Measurements from ENCODE around the gene CNNM1. TPM values are rescaled to one million over a fixed set of nuclear protein-coding genes. Genes with fewer than 3 reads are reported as not detected.

Gene CNNM1
- total RNA-seq, 1 donor from 2014 or later, result 0.61 TPM

DNA sequence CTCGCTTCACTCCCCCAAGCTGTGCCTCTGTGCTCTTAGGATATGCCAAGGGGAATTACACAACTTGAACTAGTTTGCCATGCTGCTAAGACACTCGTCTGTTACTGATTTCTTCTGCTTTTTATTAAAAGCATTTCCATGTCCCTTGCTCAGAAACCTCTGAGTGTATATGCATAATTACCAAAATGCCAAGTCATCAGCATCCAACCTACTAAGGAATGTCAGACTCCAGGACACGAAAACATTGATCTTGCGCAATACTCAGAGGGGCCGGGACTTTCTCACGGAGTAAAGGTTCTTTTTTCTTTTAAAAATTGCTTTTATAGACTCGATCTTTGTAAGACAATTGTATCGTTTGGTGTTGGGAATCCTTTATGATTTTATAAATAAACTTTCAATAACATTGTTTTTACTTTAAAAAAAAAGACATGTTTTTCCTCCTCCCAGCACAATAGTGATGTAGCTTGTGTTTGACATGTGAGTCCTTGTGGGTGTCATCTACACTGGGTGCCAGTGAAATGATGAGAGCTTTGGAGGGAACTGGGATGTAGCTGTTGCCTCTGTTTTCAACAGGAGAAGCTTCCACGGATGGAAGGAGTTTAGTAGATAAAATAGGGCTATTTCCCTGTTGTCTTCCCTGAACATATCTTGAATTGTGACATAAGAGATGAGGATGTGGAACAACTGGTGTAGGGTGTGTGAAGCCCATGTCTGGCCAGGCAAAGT lies 43.6 kb downstream of the CNNM1 start:
- DNase-seq (ENCODE audit: low spot score), result no peak

DNA sequence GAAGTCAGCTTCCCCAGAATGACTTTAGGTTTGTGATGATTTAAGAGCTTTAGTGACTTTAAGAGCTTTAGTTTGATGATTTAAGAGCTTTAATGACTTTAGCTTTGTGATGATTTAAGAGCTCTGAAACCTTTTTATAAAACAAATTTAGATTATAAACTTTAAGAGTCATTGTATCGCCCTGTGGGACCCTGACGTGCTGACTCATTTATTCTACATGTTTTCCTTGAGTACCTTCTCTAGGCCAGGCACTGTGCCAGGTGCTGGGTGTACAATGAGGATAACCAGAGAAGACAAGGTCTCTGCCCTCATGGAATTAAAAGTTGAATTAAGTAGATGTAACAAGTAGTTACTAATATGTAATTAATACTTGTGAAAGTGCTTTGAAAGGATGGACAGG lies 45.4 kb downstream of the CNNM1 start:
- DNase-seq (ENCODE audit: low spot score), result no peak

DNA sequence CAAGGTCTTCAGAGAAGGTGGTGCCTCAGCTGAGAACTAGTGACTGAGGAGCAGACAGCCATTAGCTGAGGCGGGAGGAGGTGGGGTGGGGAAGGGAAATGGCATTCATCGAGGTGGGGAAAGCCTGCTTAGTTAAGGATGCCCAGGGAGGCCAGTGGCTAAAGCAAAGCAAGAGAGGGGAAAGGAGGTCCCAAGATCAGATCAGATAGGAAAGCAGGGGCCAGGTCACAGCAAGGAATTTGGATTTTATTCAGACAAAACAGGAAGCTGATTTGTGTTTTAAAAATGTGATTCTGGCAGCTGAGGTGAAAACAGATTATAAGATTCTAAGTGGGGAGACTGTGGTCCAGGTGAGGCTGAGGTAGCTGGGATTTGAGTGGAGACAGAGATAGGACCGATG lies 45.8 kb downstream of the CNNM1 start:
- DNase-seq (ENCODE audit: low spot score), result no peak

DNA sequence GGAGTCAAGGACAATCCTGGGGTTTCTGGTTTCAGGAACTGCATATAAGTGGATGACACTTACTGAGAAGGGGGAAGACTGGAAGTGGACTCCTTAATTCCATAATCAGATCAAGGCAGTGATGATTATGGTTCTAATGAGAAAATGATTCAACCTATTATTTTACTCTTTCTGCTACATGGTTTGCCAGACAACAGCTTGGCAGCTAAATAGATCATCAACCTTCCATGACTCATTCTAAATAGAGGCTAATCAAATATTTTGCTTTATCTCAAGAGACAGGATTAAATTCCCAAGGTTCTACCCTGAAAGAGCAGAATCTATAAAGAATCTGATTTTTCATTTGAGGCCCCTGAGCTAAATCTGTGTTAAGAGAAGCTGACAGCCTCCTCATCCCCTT lies 46.3 kb downstream of the CNNM1 start:
- DNase-seq (ENCODE audit: low spot score), result no peak

DNA sequence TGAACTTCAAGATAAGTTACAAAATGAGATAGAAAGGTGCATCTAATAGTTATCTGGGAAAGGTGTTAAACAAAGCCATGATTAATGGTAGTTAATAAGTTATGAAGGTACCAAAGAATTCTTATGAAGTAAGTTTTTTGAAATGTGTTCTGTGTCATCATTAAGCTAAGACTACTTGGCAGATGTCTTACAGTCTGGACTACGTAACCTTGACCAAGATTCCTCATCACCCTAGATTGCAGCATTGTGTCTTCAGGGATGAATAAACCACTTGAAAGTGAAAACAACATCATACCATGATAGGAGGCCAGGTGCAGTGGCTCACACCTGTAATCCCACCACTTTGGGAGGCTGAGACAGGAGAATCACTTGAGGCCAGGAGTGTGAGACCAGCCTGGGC lies 53.0 kb downstream of the CNNM1 start:
- DNase-seq (ENCODE audit: low spot score), result no peak

DNA sequence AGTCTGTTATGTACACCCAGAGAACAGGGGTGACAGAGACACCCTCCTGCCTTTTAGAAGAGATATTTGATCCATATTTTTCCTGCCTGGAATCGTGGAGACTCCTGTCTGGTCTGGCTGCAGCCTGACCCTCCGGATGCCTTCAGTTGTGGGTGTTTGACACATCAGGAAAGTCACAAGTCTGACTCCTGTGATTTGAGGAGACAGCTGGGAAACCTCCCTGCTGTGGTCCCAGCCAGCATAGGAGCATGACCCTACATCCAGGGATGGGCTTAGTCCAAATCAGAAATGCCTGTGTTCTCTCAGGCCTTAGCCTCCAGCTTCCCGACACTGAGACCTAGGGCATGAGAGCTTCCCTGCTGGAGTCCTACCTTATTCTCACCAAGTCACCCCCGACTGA lies 57.9 kb downstream of the CNNM1 start:
- no peak for DNase-seq (ENCODE audit: low spot score)

DNA sequence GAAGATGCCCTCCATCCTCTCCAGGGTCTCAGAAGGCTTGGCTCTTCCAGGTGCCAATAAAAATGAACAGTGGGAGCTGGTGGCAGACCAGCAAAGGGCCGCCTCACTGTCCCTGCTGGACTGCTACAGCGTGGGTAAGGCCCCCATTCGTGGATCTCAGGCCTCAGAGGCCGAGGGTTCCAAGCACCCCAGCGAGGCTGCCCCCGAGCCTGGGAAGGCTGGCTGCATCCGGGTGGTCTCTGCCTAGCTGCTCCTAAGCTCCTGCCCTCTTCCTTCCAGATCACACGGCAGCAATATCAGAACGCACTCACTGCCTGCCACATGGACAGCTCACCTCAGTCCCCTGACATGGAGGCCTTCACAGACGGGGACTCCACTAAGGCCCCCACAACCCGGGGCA lies 58.4 kb downstream of the CNNM1 start:
- DNase-seq (ENCODE audit: low spot score), result no peak

DNA sequence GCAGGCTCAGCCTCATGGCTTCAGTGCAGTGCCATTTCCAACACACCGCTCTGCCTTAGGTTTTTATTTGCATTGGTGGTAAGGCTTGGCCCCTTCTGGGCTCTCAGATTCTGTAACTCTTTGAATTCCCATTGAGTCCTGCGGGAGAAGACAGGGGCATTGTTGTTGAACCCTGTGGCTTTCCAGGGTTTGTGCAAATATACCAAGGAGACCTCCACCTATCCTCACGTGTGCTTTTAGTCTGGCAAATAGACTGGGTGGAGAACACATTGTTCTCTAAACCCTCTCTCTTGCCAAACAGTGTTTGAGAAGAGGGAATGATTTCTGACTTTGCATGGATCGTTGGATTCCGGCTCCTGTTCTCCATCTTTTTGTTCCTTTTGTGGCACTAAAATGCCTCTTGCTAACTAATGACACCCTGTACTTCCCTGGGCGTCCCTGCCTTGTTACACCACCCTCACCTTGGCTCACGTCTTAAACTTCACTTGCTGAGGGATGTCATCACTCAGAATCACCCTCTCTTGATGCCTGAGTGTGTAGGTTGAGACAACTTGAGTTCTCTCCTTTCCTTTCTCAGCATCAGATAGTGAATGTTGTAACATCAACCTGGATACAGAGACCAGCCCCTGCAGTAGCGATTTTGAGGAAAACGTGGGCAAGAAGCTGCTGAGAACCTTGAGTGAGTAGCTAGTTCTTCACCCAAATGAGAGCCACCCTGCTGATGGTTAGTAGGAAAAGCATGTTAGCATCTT lies 60.7 kb downstream of the CNNM1 start:
- DNase-seq (ENCODE audit: low spot score), result no peak

DNA sequence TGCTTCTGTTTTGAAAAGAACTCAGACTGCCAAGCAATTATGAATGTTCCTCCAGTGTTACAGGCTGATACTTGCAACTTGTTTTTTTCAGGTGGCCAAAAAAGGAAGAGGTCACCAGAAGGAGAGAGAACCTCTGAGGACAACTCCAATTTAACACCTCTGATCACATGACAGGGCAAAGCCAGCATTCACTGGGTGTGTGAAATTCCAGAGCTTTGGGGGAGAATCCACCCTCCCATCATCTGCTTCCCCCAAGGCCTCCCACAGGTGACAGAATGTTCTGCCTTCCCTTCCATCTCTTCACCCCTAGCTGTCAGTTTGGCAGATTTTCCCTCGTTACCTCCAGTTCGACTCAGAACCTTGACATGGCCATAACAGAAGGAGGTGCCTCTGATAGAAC lies 62.2 kb downstream of the CNNM1 start:
- no peak for DNase-seq (ENCODE audit: low spot score)

DNA sequence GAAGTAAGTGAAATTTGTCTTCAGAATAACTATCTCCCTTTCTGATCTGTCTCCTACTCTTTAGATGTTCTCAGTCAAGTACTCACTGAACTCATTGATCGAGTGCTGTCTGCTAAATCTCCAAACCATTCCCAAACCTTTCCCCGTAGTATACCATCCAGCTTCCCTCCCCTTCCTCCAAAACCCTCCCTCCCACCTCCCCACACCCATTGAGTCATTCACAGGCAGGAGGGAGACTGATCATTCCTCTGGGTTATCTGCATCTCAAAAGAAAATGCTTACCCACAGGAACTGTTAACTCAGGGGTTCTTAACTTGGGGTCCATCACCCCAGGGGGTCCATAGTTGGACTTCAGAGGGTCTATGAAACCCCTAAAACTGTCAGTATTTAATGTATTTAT lies 63.9 kb downstream of the CNNM1 start:
- DNase-seq (ENCODE audit: low spot score), result no peak

DNA sequence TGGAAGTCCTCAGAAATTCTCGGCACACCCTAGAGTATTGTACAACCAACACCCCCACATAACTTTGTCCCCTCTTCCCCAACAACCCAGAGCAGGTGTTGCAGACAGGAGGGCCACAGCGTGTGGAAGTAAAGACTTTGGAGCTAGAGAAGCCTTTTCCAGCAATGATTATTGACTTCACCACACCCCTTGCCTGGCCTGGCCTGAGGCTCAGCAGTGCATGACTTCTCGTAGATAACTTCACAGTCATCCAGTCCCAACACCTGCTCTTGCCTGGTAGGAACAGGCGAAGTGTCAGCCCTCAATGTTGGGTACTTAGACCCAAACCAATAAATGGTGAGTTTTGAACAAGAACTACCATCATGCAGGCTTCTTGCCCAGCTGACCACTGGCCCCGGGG lies 64.5 kb downstream of the CNNM1 start:
- DNase-seq (ENCODE audit: low spot score), result no peak

DNA sequence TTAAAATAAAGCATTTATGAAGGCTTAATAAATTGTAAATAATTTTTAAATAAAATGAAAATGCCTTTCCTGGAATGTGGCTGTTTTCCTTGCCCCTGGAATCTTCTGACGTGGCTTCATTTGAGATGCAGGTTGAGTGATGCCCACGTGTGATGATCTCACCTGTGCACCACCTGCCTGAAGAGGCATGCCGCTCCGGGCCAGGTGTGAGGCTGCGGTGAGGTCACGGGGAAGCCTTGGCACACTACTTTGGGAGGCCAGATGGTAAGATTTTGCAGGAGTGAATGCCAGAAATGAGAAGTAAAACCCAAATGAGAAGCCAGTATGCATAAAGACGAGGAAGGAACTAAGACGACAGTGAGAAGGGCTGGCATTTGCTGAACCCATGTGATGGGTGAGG lies 65.1 kb downstream of the CNNM1 start:
- DNase-seq (ENCODE audit: low spot score), result no peak

DNA sequence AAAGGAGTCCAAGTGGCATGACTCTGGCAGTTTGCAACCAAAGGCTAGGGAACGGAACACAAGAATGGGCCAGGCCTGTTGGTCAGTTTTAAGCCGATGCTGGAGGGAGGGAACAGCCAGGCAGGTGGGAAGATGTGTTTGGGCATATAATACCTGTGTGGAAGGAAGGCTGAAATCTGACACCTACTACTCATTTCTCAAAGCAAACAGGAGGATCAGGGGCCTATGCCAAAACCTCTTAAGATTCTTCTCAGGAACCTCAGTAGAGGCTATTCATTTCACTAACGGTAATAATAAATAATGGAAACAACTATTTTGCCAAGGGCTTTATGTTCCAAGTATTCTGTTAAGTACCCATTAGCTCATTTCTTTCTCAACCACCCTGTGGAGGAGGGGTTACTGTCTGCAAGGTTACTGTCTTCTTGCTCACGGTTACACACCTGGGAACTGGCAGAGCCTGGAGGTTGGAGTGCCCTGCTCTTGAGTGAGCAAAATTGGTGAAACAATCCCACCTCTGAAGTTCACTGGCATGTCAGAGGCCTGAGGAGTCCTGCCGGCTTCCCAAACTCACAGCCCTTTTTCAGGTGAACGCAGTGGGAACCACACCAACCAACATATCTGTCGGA lies 65.7 kb downstream of the CNNM1 start:
- no peak for DNase-seq (ENCODE audit: low spot score)

DNA sequence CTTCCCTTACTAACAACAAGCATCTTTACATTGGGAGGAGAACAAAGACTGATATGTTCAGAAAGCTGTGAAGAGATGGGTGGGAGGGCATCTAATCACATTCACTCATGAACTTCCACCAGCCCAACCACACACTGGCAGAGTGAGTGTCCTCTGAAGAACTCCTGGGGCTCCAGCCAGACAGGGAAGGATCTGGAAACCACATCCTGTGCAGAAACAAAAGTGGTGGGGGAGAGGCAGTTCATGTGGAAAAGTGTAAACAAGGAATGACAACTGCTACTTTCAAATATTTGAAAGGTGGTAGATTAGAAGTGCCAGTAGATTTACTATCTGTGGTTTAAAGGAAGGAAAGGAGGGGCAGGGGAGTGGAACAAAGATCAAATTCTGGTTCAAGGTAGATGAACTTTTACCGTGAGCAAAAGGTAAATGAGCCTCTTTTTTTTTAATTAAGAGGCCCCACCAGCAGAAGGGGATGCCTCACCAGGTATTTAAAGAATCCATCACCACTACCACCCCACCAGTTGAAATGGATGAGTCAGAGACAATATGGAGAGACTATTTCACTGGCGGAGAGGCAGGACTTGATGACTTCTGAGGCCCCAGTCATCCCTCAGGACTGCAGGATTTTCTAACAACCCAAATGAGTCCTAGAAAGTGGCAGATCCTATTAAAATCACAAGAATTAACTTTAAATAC lies 66.7 kb downstream of the CNNM1 start:
- DNase-seq (ENCODE audit: low spot score), result no peak

DNA sequence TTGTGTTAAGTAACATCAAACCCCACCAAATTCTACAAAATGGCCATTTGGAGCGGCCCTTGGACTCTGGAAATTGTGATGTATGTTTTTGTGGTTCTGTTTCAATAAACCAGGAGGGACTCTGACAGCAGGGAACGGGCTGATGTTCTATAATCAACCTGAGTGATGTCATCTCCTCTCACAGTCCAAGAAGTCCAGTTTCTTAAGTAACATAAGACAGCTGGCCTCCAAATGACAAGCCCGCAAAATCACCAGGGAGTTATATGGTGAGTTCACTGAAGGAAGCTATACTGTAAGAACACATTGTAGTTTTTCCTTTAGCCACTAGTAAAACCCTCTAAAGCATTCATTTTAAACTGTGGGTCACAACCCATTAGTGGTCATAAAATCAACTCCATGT lies 67.3 kb downstream of the CNNM1 start:
- no peak for DNase-seq (ENCODE audit: low spot score)

DNA sequence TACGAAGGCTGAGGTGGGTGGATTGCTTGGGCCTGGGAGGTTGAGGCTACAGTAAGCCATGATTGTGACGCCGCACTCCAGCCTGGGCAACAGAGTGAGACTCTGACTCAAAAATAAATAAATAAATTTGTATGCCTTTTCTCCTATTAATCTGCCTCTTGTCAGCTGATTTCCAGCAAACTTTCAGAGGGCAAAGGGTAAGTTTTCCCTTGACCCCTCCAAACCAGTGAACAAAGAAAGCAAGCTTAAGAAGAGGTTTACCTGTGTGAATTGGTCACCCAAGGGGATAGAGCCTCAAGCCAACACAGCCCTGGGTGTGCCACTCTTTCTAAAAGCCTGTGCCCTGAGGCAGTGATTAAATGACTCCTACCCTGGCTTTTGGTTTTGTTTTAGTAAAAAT lies 70.5 kb downstream of the CNNM1 start:
- no peak for DNase-seq (ENCODE audit: low spot score)

DNA sequence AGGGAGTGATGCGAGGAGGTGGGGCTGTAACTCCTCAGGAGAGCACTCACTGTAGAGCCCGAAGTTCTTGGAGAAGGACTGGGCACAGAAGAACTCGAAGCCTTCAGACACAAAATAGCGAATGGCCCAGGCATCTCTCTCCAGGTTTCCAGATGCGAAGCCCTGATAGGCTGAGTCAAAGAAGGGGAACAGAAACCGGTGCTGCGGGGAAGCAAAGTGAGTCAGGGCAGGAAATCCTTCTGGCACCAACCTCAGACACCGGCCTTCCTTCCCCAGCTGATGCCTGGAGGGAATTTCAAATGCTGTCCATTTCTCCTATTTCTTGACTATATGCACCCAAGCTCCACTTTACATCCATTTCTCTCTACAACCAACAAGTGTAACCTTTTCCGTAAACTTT lies 74.5 kb downstream of the CNNM1 start:
- DNase-seq (ENCODE audit: low spot score), result no peak

DNA sequence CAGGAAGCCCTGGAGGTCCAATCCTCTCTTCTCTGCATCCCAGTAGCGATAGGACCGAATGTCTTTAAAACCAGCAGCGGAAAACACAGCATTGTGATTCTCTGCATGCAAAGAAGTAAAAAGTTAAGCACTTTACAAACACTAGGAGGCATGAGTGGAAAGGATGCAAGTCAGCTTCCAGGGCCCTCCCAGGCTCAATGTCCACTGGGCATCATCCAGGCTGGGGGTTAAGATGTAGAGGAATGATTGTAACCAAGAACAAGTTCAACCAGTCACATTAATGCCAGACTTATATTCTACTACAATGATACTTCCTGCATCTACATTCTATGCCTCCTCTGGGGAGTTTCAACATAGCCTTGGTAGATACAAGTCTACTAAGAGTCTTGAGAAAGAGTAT lies 77.0 kb downstream of the CNNM1 start:
- no peak for DNase-seq (ENCODE audit: low spot score)

DNA sequence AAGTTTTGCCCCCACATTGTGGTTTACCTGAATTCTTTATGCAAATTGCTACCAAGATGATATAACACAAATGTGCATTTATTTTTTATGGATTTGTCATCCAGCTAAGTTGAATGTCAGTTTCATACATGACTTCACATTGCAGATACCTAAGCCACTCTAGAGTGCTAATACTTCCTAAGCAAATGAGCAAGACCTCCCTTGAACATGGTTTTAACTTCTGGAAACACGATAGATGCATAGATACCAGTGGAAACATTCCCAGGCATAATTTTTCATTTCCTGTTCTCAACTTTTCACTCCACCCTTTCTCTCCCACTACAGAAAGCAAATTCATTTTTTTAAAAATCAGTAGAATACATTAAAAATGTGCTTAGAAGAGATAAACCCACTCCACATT lies 81.0 kb downstream of the CNNM1 start:
- no peak for DNase-seq (ENCODE audit: low spot score)

DNA sequence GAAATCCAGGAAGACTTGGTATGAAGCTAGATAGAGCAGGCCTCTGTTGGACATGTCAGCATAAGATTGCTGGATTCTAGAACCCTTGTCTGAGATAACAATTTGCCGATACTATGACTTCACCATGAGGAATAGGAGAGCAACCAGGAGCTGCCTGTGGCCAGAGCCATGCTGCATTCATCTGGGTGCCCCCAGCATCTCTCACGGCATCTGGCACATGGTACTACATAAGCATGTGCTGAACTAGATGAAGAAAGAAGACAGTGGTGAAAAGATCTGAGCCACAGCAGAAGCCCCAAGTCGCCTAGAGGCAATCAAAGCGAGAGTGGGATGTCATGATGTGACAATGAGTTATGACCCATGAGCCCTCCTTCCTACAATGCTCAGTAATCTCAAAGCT lies 81.7 kb downstream of the CNNM1 start:
- DNase-seq (ENCODE audit: low spot score), result no peak

DNA sequence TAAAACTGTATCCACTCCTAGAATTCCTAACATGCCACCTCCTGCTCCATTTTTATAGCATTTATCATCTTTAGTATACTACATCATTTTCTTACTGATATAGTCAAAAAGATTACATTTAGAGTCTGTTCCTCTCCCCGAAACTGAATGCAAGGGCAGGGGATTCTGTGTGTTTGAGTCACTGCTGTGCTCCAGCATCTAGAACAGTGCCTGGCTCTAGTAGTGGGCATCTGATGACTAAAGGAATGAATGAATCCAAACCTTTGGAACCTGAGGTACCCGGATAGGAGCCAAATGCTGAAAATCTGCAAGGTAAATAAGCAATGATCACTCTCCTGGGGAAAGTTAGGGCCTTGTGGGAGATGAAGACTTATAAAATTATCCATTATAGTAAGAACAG lies 82.4 kb downstream of the CNNM1 start:
- no peak for DNase-seq (ENCODE audit: low spot score)

DNA sequence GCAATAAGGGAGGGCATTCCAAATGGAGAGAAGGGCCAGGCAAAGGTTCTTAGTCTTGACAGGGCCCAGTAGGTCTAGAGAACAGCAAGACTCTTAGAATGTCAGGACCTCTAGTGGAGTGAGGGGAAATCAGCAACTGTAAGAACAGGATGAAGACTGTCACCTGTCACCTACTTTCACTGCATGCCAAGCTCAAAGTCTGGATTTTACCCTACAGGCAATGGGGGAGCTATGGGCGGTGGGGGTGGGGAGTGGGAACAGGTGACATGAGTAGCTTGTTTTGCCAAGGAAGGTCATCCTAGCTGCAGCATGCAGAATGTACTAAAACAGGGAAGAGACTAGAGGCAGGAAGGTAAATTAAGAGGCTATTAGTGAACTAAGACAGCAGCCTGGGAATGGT lies 82.9 kb downstream of the CNNM1 start:
- no peak for DNase-seq (ENCODE audit: low spot score)
